ENCODE results near the gene PI4KA.
"Not testable (repeated sequence)": the region's sequence is repeated elsewhere in the genome, so short reads cannot be mapped to it uniquely, and the experiment has no call there.

PI4KA gene

GRCh38 chr22:20773793-20774212 lies 84.8 kb downstream of the PI4KA start, which contains the start of gene SERPIND1:
Gene SERPIND1, plus strand, starts transcription at chr22:20774113. Its CDS starts 5,200 bp downstream, at chr22:20779313.
- no peak for DNase-seq

- DNase-seq = no peak
Observed at GRCh38 chr22:20771918-20772625, 86.5 kb downstream of the PI4KA start.

DNA sequence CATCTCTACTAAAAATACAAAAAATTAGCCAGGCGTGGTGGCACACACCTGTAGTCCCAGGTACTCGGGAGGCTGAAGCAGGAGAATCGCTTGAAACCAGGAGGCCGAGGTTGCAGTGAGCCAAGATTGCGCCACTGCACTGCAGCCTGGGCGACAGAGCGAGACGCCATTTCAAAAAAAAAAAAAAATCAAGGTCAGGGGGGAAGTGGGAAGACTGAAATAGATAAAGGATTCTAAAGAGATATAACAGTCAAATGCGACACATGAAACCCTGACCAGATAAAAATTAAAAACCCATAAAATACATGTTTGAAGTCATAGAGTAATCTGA lies 89.2 kb downstream of the PI4KA start:
- not testable (repeated sequence) for DNase-seq

GRCh38 chr22:20766530-20766929 lies 92.1 kb downstream of the PI4KA start:
- no peak for DNase-seq

DNA sequence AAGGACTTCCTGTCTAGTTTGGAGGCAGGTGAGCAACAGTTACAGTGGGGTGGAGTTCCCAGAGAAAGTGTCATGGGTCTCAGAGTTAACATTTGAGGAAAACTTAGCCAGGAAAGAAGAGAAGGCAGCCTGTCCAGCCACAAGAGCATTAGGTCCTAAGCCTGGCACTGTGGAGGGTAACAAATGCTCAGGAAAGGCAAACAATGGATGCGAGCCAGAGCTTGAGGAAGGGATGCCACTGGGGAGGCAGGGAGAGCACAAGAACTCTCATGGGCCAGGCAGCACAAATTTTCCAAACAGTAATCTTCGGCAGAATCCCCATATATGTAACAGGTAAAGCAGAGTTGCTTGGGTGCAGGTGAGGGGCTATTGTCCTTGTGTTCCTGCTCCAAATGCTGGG lies 92.7 kb downstream of the PI4KA start:
- no peak for DNase-seq

- no peak for DNase-seq
Observed at GRCh38 chr22:20764729-20765128, 93.9 kb downstream of the PI4KA start.

DNA sequence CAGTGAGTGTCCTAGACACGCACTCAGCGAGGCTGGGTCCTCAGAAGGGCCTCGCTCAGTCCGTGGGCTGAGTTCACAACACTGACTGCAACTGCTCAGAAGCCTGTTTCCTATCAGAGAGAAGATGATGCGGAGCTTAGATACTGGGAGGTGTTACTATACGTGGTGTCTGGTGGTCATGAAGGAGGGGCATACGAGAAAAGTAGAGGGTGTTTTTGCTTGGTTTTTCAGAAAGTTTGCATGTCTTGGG lies 94.2 kb downstream of the PI4KA start:
- no peak for DNase-seq

- DNase-seq = no peak
Observed at GRCh38 chr22:20763630-20764470, 94.8 kb downstream of the PI4KA start.

DNA sequence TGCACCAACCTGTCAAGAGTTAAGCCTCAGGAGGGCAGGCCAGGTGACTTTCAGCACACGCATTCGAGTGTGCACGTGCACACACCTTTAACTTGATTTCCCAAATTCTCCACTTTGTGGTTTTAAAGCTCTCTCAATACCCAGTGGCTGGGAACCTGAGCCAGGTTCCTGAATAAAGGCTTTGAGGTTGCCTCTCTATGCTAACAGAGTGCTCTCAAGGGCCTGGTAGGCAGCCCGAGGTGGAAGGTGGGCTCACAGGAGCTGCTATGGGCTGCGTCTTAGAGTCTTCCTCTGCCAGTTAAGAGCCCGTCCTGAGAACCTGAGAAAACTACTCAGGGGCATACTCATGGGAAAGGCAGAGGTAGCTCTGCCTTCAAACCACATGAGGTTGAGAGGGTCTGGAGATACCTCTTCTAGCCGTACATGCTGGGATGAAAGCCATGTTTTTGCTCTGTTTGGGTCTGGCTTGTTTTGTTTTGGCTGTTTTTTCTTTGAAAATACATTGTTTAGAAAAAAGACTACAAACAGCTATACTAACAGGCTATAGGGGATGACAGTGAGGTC lies 96.3 kb downstream of the PI4KA start:
- no peak for DNase-seq

DNA sequence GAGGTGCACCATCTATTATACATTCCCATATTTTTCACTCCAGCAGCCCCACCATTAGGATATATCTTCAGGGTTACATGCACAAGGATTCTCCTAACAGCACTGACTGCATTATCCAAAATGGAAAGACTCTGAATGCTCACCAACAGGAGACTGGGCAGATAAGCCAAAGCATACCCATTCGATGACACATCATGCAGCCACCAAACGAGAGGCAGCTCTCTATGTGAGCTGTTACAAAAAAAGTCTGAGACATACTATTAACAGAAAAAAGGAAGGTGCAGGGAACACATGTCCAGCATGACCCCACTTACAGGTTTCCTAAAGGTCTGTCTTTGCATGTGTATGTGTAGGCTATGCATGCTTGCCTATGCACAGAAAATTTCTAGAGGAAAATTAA lies 97.1 kb downstream of the PI4KA start:
- DNase-seq = no peak

DNA sequence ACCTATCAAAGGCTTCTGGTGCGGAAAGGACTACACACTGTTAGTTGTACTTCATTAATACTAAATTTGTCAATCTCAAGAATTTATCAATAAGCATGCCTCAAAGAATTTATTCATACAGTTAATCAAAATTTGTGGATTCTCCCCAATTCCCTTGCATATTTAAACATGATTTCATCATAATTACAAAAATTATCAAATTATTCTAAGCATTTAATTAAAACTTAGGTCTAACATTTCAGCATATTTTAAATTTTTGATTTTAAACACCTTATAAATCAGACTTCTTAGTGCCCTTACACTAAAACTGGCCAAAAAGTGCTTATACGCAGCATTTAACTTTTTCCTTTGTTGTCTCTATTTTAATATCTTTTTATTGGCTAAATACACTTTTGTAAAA lies 98.5 kb downstream of the PI4KA start:
- no peak for DNase-seq

DNA sequence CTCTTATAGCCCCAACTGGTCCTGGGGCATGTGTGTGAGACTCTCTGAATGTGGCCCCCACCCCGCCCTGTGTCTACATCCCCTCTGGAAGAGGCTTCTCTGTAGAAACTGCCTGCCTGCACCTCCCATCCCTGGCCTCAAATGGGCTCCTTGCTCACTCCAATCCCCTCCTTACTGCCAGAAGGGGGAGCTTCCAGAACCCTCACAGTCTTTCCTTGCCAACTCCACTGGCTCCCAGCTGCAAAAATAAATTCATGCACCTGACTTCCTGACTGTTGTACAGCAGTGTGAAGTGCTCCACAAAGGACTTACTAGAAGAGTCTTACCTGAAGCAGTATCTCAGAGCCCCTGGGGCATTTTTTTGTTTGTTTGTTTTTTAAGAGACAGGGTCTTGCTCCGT lies 99.9 kb downstream of the PI4KA start:
- DNase-seq = no peak

GRCh38 chr22:20756846-20757245 lies 101.8 kb downstream of the PI4KA start:
- no peak for DNase-seq

DNA sequence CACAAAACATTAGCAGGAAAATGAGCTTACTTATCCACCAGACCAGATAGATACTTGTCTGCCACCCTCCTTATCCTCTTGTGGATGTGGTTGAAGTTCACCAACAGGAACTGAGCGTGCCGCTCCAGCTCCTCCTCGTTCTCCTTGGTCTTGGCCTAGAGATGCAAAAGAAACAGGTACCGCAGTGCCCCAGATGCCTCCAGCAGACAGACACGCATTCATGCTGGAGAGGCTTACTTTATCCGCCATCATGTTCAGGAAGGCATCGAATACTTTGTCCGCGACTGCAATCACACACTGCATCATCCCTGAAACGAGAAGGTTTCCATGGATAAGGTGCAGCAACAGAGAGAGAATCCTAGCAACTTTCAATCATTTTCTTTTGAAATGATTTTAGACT lies 105.7 kb downstream of the PI4KA start:
- DNase-seq = no peak

DNA sequence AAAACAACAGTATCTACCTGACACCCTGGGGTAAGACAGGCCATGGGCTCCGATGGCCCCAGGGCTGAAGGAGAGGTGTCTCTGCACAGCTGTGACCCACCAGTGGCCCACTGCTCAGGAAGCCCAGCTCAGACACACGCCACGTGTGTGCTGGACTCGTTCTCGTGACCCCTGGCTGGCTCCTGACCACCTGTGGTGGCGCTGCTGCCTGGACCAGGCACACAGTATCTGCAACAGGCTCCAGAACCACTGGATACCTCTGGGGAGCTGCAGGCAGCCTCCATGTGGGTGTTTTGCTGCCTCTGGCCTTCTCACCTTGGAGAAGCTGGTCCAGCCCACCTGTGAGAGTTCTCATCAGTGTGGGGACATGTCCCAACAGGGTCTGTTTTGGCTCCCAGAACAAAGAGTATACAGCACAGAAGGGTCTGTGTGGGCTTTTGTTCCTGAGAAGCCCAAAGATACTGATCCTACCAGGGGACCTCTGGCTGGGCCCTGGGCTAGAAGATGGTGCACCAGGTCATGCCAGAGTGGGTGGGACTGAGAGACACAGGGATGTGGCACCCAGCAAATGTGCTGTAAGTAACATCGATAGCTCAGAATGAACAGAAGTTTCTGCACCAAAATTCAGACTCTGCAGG lies 106.4 kb downstream of the PI4KA start:
- DNase-seq = no peak

GRCh38 chr22:20751185-20751851 lies 107.3 kb downstream of the PI4KA start:
- DNase-seq = no peak

GRCh38 chr22:20750461-20751184 lies 108.0 kb downstream of the PI4KA start:
- DNase-seq = no peak

DNA sequence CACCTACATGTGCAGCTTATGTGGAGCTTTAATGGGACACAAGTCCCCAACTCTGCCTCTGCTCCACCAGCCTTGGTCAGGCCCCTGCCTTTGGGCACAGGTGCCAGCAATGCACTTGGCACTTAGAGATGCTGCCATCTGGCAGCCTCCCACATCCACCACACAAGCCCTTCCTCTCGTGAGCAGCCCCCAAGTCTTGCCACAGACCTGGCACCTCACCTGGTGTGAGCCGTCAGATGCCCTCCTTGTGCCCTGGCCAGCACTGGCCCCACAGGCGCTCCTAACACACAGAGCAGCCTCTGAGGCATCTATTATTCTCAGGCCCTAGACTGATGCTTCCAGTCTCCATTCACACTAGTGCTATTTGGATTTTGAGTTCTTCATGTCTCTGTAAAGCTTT lies 109.2 kb downstream of the PI4KA start:
- no peak for DNase-seq

GRCh38 chr22:20748731-20749428 lies 109.7 kb downstream of the PI4KA start:
- no peak for DNase-seq

DNA sequence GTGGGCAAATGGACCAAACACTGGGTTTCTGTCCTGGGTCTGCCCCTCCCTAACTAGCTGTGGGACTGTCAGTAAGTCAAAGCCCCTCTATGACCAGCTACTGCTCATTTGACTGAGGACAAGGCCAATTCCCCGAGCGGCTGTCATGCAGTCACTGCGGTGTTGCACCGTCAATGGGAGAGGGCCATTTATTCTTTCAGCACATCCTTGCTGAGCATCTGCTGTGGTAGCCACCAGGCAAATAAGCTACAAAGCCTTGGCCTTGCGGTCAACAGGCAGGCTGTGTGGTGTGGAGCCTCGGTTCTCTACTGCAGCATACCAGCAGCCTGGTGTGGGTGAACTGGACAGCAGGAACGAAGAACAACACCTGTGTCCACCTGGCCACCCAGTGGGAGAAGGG lies 110.5 kb downstream of the PI4KA start:
- no peak for DNase-seq

DNA sequence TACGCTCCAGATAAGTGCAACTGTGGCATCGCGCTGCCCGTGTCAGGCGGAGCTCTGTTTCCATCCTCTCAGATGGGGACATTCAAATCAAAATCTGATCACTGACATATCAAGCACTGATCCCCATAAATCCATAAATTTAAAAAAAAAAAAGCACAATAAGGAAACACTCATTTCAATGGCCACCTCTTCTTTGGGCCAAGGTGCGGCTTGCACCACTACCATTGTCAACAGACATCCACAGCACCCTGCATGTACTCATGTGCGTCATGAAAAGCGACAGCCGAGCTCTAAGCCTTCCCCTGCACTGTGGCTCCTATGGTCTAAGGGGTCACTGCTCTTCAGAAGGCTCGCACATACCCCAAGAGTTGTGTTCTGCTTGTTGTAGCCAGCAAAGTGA lies 111.4 kb downstream of the PI4KA start:
- no peak for DNase-seq
